ENCODE results near the gene OR6J1.

OR6J1 gene

GRCh38 chr14:22664261-22664660 lies 20.1 kb upstream of the OR6J1 start:
- Histone ChIP-seq H3K9ac (ENCODE audit: low read depth, low read length) (no peak overlapping the region), H3K36me3 (ENCODE audit: insufficient read depth, low read length) (no peaks in the 10 kb centered on the region), H3K4me1 (ENCODE audit: insufficient read depth, low read length) (no peaks in the 10 kb centered on the region), H3K9me3 (ENCODE audit: control insufficient read depth, insufficient read depth, low read length) (no peaks in the 10 kb centered on the region)

- Histone ChIP-seq H3K36me3 (ENCODE audit: insufficient read depth, low read length) (no peaks in the 10 kb centered on the region), H3K9ac (ENCODE audit: low read depth, low read length) (no peak overlapping the region), H3K9me3 (ENCODE audit: control insufficient read depth, insufficient read depth, low read length) (no peaks in the 10 kb centered on the region), H3K4me1 (ENCODE audit: insufficient read depth, low read length) (no peaks in the 10 kb centered on the region; the same call in 1 of the 2 replicates)
Measured at GRCh38 chr14:22660654-22661053, 16.5 kb upstream of the OR6J1 start.

- Histone ChIP-seq H3K9me3 (ENCODE audit: control insufficient read depth, insufficient read depth, low read length) (no peaks in the 10 kb centered on the region), H3K4me1 (ENCODE audit: insufficient read depth, low read length) (no peaks in the 10 kb centered on the region; the same call in 1 of the 2 replicates), H3K36me3 (ENCODE audit: insufficient read depth, low read length) (no peaks in the 10 kb centered on the region), H3K9ac (ENCODE audit: low read depth, low read length) (no peak overlapping the region)
Measured at GRCh38 chr14:22658946-22659345, 14.8 kb upstream of the OR6J1 start.

- no peaks in the 10 kb centered on the region; the same call in 1 of the 2 replicates for H3K4me1 ChIP-seq (ENCODE audit: insufficient read depth, low read length)
- no peaks in the 10 kb centered on the region for H3K36me3 ChIP-seq (ENCODE audit: insufficient read depth, low read length)
- H3K9ac ChIP-seq (ENCODE audit: low read depth, low read length): no peak overlapping the region
- H3K9me3 ChIP-seq (ENCODE audit: control insufficient read depth, insufficient read depth, low read length): no peaks in the 10 kb centered on the region
Measured at GRCh38 chr14:22657861-22658260, 13.7 kb upstream of the OR6J1 start.

- Histone ChIP-seq H3K4me1 (ENCODE audit: insufficient read depth, low read length) (no peaks in the 10 kb centered on the region; the same call in 1 of the 2 replicates), H3K9ac (ENCODE audit: low read depth, low read length) (no peak overlapping the region), H3K36me3 (ENCODE audit: insufficient read depth, low read length) (no peaks in the 10 kb centered on the region), H3K9me3 (ENCODE audit: control insufficient read depth, insufficient read depth, low read length) (no peaks in the 10 kb centered on the region)
Measured at GRCh38 chr14:22656945-22657731, 13.0 kb upstream of the OR6J1 start.

- Histone ChIP-seq H3K4me1 (ENCODE audit: insufficient read depth, low read length) (no peaks in the 10 kb centered on the region; the same call in 1 of the 2 replicates), H3K36me3 (ENCODE audit: insufficient read depth, low read length) (no peaks in the 10 kb centered on the region), H3K9me3 (ENCODE audit: control insufficient read depth, insufficient read depth, low read length) (no peaks in the 10 kb centered on the region), H3K9ac (ENCODE audit: low read depth, low read length) (no peak overlapping the region)
Measured at GRCh38 chr14:22656226-22656625, 12.1 kb upstream of the OR6J1 start.

- H3K36me3 ChIP-seq (ENCODE audit: insufficient read depth, low read length): no peaks in the 10 kb centered on the region
Measured at GRCh38 chr14:22653012-22653621, 9.0 kb upstream of the OR6J1 start.

GRCh38 chr14:22651586-22651985 lies 7.4 kb upstream of the OR6J1 start:
- H3K36me3 ChIP-seq (ENCODE audit: insufficient read depth, low read length): no peaks in the 10 kb centered on the region
- no peak overlapping the region for H3K9ac ChIP-seq (ENCODE audit: low read depth, low read length)
- H3K4me1 ChIP-seq (ENCODE audit: insufficient read depth, low read length): no peaks in the 10 kb centered on the region
- H3K9me3 ChIP-seq (ENCODE audit: control insufficient read depth, insufficient read depth, low read length): no peaks in the 10 kb centered on the region

More at GRCh38 chr14:22653012-22653621, 9.0 kb upstream of the OR6J1 start:
- Histone ChIP-seq H3K9me3 (ENCODE audit: control insufficient read depth, insufficient read depth, low read length) (no peaks in the 10 kb centered on the region), H3K9ac (ENCODE audit: low read depth, low read length) (no peak overlapping the region), H3K4me1 (ENCODE audit: insufficient read depth, low read length) (no peaks in the 10 kb centered on the region; the same call in 1 of the 2 replicates)

GRCh38 chr14:22650960-22651521 lies 6.9 kb upstream of the OR6J1 start:
- Histone ChIP-seq H3K9ac (ENCODE audit: low read depth, low read length) (no peak overlapping the region), H3K36me3 (ENCODE audit: insufficient read depth, low read length) (no peaks in the 10 kb centered on the region)

GRCh38 chr14:22650046-22650739 lies 6.0 kb upstream of the OR6J1 start:
- Histone ChIP-seq H3K9ac (ENCODE audit: low read depth, low read length) (no peak overlapping the region), H3K36me3 (ENCODE audit: insufficient read depth, low read length) (no peaks in the 10 kb centered on the region), H3K9me3 (ENCODE audit: control insufficient read depth, insufficient read depth, low read length) (no peaks in the 10 kb centered on the region), H3K4me1 (ENCODE audit: insufficient read depth, low read length) (no peaks in the 10 kb centered on the region)

More at GRCh38 chr14:22650960-22651521, 6.9 kb upstream of the OR6J1 start:
- Histone ChIP-seq H3K9me3 (ENCODE audit: control insufficient read depth, insufficient read depth, low read length) (no peaks in the 10 kb centered on the region), H3K4me1 (ENCODE audit: insufficient read depth, low read length) (no peaks in the 10 kb centered on the region)

- Histone ChIP-seq H3K4me1 (ENCODE audit: insufficient read depth, low read length) (no peaks in the 10 kb centered on the region), H3K36me3 (ENCODE audit: insufficient read depth, low read length) (no peaks in the 10 kb centered on the region), H3K9ac (ENCODE audit: low read depth, low read length) (no peak overlapping the region), H3K9me3 (ENCODE audit: control insufficient read depth, insufficient read depth, low read length) (no peaks in the 10 kb centered on the region)
Measured at GRCh38 chr14:22648506-22648905, 4.4 kb upstream of the OR6J1 start.

GRCh38 chr14:22646570-22647254 lies 2.6 kb upstream of the OR6J1 start:
- Histone ChIP-seq H3K9me3 (ENCODE audit: control insufficient read depth, insufficient read depth, low read length) (no peaks in the 10 kb centered on the region), H3K9ac (ENCODE audit: low read depth, low read length) (no peak overlapping the region), H3K36me3 (ENCODE audit: insufficient read depth, low read length) (no peaks in the 10 kb centered on the region), H3K4me1 (ENCODE audit: insufficient read depth, low read length) (no peaks in the 10 kb centered on the region)

GRCh38 chr14:22641846-22642245 lies 2.3 kb downstream of the OR6J1 start:
- Histone ChIP-seq H3K36me3 (ENCODE audit: insufficient read depth, low read length) (no peaks in the 10 kb centered on the region), H3K9me3 (ENCODE audit: control insufficient read depth, insufficient read depth, low read length) (no peaks in the 10 kb centered on the region), H3K9ac (ENCODE audit: low read depth, low read length) (no peak overlapping the region), H3K4me1 (ENCODE audit: insufficient read depth, low read length) (no peaks in the 10 kb centered on the region)

- Histone ChIP-seq H3K9me3 (ENCODE audit: control insufficient read depth, insufficient read depth, low read length) (no peaks in the 10 kb centered on the region), H3K4me1 (ENCODE audit: insufficient read depth, low read length) (no peaks in the 10 kb centered on the region), H3K9ac (ENCODE audit: low read depth, low read length) (no peak overlapping the region), H3K36me3 (ENCODE audit: insufficient read depth, low read length) (no peaks in the 10 kb centered on the region)
Measured at GRCh38 chr14:22640192-22640591, 4.0 kb downstream of the OR6J1 start.
